ENCODE measurements around the gene GLDN.
"Not testable (repeated sequence)": the region's sequence is repeated elsewhere in the genome, so short reads cannot be mapped to it uniquely, and the experiment has no call there.

The GLDN gene

DNA sequence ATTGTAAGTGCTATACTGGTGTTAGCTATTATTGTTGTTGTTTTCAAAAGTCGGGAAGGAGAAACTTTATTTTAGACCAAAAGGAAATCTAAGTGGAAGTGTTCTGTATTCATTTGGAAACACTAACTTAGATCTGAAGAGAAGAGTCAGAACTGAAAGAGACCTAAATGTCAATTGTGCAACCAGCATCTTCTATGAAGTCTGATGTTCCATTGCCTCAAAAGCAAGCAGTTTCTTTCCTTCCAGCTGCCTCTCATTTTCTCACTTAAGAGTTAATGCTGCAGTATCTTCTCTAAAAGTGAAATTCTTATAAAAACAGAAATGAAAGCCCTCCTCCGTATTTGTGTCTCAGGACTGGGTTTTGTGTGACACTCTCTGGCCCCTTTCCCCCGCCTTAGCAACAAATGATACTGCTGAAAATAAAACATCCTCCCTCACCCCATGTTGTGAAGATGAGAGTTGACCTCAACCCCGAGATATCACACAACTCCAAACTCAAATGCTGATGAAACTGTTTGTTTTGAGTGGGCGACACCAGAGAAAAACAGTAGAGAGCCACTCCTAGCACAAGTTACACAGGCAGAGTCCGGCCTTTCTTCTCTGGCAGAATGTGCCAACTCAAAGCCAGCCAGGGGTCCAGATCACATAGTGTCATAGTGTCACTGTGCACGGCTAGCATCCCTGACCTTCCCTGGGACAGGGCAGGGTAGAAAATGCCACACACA, 48.9 kb downstream of the GLDN start:
- no peak for DNase-seq

DNA sequence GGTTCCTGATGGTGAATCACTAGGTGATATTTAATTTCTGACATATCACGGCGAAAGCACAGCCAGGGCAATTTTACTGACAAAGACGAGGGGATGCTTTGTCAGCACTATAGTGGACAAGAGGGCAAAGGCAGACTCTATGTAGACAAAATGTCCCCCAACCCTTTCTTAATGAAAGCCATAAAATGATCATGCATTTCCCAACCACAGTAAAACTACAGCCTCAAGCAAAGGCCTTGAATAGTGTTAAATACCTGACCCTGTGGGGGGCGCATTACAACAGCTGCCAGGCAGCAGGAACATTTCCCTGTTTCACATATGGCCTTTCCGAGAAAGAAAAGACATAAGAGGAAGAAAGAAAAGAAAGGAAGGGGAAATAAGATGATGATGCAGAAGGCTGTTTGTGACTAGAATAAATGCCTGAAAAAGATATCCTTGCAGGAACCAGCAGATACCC, 49.5 kb downstream of the GLDN start:
- no peak for DNase-seq

DNA sequence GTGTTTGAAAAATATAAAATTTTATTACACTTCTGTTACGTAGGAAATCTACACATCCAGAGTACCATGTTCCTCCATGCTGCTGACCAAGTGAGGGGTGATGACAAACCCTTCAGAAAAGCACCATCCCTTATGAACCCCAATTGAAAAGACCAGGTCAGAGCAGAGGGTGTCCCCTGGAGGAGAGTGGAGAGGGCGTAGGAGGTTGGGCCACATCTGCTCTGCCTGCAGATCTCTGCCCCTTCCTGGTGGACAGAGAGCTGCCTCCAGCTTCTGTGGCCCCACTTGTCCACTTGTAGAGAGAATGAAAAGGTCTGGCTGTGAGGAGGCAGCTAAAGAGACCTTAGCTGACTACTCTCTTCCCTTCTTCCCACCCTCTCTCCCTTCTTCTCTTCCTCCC, 55.5 kb downstream of the GLDN start:
- no peak for DNase-seq

DNA sequence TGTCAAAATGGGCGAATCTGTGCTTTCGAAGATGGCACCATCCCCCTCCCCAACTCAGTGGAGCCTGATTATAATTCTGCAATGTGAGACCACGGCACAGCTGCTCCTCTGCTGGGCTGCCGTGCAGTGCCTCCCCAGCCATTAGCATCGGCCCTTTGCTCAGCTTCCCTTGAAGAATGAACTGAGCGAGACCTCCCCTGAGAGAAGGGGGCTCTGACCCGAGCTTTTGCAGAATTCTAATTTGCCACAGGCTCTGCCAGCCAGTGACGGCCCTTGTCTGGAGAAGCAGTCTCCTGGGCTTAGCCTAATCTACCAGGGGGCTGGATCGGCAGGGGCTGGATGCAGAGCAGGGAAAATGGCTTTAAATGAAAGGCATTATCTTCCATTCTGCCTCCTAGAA, 57.2 kb downstream of the GLDN start:
- DNase-seq = no peak

DNA sequence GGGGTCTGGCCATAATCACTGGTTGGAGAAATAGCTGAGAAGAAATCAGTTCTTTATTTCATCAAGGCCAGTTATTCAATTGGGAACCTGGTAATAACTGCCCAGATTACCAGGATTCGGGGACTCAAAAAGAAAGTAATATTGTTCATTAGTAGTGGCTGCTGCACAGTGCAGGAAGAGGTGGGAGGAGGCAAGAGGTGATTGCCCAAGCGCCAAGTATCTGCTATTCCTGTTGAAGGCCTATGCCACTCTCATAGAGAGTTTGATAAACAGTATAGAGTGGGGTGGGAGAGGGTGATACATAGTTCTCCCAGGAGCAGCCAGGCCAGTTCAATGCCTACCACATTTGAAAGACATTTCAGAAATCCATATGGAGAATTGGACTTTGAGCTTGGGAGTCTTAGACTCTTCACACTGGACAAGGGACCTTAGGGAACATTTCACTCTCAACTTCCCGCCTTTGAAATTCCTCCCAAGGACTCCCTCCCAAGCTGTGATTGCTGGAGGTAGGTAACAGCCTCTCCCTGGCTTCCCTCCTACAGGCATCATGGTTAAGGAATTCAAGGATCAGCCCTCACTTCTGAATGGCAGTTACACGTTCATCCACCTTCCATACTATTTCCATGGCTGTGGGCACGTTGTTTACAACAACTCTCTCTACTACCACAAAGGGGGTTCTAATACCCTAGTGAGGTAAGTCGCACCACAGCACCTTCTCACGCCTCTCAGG, 59.8 kb downstream of the GLDN start:
- no peak for DNase-seq

DNA sequence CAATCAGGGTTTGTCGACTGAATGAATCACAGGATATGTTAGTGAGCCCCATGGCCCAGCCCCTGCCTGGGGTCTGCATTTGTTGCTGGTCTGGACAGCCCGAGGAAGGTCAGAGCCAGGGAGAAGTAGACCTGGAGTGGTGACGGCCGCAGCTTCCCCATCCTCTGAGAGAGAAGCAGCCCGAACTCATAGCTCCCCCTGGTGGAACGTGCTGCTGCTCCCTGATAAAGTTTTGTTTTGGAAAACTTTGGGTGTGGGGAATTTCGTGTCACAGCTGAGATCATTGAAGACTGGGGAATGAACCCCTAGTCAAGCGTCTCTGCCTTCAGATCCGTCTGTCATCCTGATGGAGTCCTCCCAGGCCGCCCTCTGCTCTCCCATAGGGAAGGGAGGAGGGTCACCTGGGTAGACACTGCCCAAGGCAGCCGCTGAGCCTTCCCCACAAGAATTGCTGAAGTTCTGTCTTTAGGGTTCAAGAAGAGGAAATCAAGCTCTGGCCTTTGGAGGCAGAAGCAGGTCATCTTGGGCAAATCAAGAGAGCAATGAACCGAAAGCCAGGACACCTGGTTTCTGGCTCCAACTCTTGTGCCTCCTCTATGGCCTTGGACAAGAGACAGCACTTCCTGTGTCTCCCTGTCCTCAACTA, 60.5 kb downstream of the GLDN start:
- no peak for DNase-seq

DNA sequence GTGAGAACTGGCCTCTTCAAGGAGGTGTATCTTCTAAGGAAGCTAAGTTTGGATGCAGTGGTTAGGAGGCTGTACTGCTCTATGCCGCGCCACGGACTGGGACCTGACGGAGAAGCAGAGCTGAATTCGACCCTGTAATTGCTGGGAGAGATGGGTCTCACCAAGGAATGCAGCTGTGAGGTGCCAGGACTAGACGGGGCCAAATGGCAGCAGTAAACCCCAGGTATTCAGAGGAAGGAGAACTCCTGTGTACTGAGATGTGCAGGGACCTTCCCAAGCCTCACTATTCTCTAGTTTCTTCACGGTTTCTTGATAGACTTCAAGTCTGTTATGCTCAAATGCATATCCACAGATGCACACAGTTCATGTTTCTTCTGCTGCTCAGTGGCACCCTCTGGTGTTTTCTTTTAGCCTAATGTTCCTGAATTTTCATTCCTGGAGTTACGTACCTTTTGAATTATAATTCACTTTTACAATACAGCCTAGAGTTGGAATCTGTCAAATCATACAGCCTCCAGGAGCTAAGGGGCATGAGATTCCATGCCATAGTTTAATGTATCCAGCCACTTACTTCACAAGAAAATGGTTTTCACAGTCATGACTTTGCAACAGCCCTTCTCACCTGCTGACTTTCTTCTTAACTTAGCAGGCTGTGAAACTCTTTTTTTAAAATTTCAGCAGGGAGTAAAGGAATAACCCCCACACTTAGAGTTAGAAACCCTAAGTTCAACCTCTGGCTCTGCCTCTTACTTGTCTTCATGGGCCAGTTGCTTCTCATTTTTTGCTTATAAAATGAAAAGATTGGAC, 61.8 kb downstream of the GLDN start:
- no peak for DNase-seq

DNA sequence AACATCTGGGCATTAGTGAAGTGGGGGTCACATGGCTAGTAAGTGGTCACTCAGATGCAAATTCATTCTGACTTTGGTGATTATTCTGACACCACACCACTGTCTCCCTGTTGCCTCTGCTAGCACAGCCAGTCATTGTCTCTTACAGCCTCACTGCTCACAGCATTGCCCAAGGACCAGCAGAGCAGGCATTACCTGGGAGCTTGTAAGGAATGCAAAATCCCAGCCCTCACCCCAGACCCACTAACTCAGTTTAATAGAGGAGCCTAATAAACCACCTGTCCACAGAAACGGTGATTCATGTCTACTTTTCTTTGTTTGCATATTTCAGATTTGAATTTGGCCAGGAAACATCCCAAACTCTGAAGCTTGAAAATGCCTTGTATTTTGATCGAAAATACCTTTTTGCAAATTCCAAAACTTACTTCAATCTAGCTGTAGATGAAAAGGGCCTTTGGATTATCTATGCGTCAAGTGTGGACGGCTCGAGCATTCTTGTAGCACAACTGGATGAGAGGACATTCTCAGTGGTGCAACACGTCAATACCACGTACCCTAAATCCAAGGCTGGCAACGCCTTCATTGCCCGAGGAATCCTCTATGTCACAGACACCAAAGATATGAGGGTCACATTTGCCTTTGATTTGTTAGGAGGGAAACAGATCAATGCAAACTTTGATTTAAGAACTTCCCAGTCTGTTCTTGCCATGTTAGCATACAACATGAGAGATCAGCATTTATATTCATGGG, 62.7 kb downstream of the GLDN start:
- DNase-seq = no peak

DNA sequence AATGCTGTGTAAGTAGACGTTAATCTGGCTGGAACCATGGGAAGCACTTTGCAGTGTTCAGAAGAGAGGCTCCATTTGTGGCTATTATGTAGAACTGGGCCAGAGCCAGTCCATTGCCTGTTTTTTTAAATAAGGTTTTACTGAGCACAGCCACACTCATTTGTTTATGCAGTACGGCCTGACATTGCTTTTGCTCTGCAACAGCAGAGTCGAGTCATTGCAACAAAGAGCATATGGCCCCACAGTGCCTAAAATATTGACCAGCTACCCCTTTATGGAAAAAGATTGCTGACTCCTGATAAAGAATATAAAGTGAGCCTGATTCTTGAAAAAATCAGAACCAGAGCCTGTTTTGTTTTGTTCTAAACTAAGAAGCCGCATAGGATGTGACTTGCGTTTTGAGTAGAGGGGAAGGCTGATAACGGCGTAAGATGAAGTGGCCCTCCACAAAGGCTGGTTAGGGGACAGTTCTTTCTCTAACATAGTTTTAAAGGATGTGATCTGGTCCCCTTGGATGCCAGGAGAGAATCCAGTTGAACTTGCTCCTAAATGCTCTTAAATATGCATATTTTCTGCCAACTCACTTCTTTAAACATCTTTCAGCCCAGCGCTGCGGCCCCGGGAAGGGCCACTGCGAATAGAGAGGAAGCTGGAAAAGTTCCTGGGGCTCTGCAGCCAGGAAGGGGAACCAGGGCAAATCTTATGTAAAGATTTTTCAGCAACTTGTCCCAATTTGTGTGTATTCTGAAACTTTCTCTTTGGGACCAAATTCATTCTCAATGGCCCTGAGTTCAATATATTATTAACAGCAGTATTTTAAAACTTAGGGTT, 64.5 kb downstream of the GLDN start:
- DNase-seq = no peak

DNA sequence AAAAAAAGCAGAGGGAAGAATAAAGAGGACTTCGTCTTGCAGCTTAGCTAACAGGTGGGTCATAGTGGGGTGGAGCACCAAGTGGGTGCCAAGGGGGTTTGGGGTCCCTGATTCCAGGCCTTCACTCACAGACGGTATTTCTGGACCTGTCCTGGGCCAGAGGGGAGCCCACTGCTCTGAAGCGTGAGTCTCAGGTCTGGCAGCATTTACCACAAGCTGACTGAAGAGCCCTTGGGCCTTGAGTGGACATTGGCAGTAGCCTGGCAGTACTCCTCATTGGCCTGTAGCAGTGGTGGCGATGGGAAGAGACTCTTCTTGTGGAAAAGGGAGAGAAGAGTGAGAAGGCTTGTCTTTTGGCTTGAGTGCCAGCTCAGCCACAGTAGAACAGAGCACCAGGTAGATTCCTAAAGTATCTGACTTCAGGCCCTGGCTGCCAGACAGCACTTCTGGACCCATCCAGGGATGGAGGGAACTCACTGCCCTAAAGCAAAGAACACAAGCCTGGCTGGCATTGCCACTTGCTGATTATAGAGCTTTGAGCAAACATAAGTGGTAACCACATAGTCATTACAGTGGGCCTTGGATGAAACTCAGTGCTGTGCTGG, 72.9 kb downstream of the GLDN start:
- no peak for DNase-seq

DNA sequence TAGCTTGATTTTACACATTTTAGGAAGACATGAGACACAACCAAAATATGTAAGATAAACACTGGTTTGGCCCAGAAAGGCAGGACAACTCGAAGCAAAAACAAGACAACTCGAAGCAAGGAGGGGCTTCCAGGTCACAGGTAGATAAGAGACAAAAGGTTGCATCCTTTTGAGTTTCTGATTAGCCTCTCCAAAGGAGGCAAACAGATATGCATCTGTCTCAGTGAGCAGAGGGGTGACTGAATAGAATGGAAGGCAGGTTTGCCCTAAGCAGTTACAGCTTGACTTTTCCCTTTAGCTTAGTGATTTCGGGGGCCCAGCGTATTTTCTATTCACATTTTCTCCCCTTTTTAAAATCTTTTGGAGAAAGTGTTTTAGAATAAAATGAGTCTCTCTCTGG, 74.7 kb downstream of the GLDN start:
- no peak for DNase-seq

DNA sequence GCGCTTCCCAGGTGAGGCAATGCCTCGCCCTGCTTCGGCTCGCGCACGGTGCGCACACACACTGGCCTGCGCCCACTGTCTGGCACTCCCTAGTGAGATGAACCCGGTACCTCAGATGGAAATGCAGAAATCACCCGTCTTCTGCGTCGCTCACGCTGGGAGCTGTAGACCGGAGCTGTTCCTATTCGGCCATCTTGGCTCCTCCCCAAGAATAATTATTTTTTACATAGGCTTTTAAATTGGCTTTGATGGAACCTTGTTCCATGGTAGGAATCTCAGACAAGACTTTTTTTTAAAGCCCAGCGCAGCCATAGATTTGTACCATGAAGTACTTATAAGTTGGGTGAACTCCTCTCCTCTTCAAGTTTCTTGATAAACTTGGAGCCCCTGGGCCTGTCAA, 81.6 kb downstream of the GLDN start:
- not testable (repeated sequence) for DNase-seq

DNA sequence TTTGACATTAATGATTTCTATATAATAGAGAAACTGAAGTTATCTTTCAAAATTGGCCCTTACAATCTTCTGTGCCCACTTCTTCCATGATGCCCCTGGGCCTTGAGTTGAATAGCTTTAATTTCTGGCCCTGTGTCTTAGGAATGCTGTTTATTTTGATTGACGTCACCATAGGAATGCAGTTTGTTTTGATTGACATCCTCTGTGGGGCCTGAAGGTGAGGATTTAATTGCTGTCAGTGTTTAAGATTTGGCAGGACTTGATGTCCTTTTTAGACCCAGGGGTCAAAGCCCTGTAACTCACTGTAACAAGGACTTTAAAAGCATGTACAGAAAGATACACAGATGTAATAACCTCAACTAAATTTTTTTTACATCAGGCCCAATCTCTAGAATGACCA, 83.3 kb downstream of the GLDN start:
- no peak for DNase-seq

DNA sequence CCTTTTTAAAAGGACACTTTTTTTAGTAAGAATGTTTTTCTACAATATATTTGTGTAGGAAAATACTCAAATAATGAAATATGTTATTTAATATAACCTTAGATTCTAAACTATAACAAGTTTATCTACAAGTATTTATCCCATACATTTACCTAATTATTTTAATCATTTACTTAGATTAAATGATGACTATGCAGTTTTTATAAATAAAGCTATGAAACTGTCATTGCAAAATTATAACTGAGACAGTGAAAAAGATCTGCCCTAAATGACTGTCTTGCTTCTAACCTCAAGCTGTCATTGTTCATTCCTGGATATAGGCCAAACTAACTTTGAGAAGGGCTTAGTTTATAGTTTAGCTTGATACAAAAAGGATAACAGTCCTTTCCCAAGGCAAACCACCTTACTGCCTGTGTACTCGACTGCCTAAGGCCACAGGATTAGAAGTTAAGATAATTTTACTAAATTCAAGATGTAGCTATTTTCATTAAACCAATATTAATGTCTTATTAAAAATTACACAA, 84.1 kb downstream of the GLDN start:
- DNase-seq = no peak

DNA sequence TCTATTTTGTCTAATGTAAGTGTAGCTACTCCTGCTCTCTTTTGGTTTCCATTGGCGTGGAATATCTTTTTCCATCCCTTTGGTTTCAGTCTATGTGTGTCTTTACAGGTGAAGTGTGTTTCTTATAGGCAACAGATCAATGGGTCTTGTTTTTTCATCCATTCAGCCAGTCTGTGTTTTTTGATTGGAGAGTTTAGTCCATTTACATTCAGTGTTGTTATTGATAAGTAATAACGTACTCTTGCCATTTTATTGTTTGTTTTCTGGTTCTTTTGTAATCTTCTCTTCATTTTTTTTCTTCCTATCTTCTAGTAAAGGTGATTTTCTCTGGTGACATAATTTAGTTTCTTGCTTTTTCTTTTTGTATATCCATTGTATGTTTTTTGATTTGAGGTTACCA, 97.1 kb downstream of the GLDN start:
- no peak for DNase-seq

DNA sequence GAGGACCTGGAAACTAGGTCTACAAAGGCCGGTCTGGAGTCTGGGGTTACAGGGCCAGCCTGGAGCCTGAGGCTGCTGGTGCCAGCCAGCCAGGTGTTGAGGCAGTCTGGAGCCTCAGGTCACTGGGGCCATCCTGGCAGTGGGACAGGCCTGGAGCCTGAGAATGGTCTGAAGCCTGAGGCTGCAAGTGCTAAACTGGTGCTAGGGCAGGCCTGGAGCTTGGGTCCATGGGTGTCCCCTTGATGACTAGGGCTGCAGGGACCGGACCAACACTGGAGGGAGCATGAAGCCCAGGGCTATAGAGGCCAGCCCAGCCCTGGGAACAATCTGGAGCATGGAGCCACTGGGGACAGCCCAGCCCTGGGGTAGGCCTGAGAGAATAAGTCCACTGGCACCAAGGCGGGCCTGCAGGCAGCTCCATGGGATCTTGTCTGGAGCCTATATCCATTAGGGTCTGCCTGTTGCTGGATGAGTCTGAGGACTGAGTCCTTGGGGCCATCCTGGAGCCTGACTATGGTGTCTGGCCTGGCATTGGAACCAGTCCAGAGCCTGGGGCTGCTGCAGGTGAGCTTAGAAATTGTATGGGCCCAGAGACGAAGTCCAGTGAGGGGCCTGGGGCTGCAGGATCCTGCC, 101.9 kb downstream of the GLDN start:
- DNase-seq = no peak

DNA sequence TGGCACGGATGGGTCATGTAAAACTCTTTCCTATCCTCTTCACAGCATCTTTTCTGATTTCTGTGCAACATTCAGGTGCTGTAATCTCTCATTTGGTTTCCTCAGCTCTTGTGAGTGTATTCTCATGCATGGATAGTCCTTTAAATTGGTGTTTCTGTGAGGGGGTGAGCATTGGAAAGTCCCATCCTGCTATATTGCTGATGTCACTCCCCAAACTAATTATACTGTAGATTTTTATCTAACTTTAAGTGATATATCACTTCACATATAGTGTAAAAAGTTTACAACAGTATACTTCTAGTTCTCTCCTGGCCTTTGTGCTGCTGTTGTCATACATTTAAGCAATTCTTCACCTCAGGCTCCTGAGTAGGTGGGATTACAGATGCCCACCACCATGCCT, 102.7 kb downstream of the GLDN start:
- DNase-seq = no peak

DNA sequence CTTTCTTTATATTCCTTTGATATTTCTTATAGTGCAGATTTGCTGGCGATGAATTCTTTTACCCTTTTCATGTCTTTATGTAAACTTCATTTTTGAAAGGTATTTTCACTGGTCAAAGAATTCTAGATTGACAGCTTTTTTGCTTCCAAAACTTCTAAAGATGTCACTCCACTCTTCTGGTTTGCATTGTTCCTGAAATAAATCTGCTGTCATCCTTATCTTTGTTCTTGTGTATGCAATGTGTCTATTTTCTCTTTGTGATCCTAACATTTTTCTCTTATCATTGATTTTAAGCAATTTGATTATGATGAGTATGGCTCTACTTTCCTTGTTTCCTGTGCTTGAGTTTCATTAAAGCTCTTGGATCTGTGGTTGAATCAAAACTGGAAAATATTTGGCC, 103.4 kb downstream of the GLDN start:
- no peak for DNase-seq

DNA sequence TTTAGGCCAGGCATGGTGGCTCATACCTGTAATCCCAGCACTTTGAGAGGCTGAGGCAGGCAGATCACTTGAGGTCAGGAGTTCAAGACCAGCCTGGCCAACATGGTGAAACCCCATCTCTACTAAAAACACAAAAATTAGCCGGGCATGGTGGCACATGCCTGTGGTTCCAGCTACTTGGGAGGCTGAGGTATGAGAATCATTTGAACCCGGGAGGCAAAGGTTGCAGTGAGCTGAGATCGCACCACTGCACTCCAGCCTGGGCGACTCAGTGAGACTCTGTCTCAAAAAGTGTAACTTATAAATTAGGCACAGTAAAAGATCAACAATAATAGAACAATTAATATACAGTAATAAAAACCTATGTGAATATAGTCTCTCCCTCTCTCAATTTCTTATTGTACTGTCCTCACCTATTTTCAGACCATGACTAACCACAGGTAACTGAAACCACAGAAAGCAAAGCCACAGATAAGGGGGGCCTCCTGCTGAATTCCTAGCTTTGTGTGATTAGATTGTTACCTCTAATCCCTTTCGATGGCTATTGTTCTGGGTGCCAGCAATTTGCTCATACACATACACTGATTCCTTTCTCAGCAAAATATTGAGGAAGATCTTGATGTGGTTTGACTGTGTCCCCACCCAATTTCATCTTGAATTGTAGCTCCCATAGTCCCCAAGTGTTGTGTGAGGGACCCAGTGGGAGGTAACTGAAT, 104.7 kb downstream of the GLDN start:
- not testable (repeated sequence) for DNase-seq

Measured in T-helper 9 cell (primary cell).